ENCODE data around the gene SPATA46. TPM values are rescaled to one million over a fixed set of nuclear protein-coding genes. Genes with fewer than 3 reads are reported as not detected.

Gene SPATA46
- total and polyA plus RNA-seq, 2 donors from 2014 or later, result not detected

- Histone ChIP-seq H3K36me3 (ENCODE audit: control insufficient read depth in 2 of 3, insufficient read depth in 3 of 3, low read length in 3 of 3) (no peaks in the 10 kb centered on the region), H3K4me1 (ENCODE audit: control insufficient read depth in 2 of 3, insufficient read depth in 2 of 3, low read depth in 1 of 3, low read length in 3 of 3) (no peaks in the 10 kb centered on the region), H3K27me3 (ENCODE audit: control insufficient read depth, insufficient read depth, low read length) (no peaks in the 10 kb centered on the region), H3K4me3 (ENCODE audit: low read length in 3 of 3) (no peak overlapping the region), H3K27ac (ENCODE audit: low read depth in 2 of 2, low read length in 2 of 2) (no peak overlapping the region), H3K9me3 (ENCODE audit: control insufficient read depth in 2 of 3, insufficient read depth in 1 of 3, low read length in 3 of 3) (no peaks in the 10 kb centered on the region), H3K9ac (ENCODE audit: low read length in 3 of 3) (no peak overlapping the region)
- intact Hi-C loops (cut with DNase I), result no loop called here
- TF ChIP-seq, protein P1, sequence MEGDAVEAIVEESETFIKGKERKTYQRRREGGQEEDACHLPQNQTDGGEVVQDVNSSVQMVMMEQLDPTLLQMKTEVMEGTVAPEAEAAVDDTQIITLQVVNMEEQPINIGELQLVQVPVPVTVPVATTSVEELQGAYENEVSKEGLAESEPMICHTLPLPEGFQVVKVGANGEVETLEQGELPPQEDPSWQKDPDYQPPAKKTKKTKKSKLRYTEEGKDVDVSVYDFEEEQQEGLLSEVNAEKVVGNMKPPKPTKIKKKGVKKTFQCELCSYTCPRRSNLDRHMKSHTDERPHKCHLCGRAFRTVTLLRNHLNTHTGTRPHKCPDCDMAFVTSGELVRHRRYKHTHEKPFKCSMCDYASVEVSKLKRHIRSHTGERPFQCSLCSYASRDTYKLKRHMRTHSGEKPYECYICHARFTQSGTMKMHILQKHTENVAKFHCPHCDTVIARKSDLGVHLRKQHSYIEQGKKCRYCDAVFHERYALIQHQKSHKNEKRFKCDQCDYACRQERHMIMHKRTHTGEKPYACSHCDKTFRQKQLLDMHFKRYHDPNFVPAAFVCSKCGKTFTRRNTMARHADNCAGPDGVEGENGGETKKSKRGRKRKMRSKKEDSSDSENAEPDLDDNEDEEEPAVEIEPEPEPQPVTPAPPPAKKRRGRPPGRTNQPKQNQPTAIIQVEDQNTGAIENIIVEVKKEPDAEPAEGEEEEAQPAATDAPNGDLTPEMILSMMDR (IDR thresholded peaks at IDR 0.05; ENCODE audit: borderline replicate concordance, extremely low read depth, insufficient read depth), result no peak
- FAIRE-seq (no peak), DNase-seq (no peak)
Observed at GRCh38 chr1:162397039-162397448, 20.4 kb upstream of the SPATA46 start.

DNA sequence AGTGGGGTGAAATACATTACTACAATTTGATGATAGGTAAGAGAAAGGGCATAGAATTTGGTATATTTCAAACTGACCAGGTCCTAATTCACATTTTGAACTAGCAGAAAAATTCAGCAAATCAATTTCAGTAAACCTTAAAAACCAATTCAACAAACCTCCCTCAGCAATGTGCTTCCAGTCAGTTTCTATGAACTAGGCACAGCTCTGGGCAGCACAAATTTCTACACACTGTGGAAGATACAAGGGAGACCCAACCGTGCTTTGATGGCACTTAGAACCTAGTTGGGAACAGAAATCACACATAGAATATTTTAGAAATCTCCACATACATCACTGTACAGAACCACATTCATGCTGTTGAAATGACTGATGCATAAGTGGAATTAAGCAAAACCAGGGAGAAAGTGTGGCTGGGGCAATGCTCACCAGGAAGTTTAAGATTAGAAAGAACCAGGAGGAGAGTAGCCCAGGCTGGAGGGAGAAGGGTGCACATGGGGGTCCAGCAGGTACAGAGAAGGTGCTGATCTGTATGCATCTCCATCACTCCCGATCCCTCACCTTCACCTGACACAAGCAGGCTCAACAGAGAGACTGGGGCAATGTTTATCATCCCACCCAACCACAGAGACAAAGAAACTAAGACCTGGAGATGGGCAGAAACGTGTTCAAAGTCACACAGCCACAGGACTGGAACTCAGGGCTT lies 19.7 kb upstream of the SPATA46 start:
- TF ChIP-seq, protein P1 (IDR thresholded peaks at IDR 0.05; ENCODE audit: borderline replicate concordance, extremely low read depth, insufficient read depth), result no peak
- no peak for FAIRE-seq

DNA sequence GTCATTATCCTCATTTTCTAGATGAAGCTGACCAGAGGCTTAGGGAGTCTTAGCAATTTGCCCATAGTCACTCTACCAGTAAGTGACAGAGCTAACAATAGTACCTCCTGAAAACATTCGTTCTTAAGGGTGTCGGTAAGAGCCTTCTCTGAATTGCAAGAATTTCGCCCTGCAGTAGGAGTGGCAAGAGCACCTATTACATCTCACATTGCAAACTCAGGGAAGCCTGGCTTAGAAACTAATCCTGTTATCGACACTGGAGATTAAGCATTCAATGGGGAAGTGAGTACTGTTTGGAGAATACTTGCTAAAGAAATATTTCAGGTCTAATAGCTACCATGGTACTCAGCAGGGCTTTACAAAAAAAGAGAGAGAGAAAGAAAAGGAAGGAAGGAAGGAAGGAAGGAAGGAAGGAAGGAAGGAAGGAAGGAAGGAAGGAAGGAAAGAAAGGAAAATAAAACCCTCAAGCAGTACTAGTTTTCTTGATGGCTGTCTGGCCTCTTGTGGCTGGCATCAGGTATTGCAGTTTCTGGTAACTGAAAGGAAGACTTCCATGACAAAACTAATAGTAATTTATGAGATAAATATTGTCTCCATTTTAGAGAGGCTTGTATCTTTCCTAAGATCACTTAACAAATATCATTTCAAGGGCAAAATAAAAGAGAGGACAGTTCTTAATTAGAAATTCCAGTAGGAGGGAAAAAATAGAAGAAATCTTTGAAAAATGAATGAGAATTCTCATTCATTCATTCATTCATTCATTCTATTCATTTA lies 15.3 kb upstream of the SPATA46 start:
- no peak overlapping the region for H3K9ac ChIP-seq (ENCODE audit: low read length in 3 of 3)
- peak overlapping the region in 1 of 3 donors; percentile 15 for H3K4me3 ChIP-seq (ENCODE audit: low read length in 3 of 3)
- peak; percentile 58 for FAIRE-seq
- DNase-seq, result peak in 2 of 5 donors; percentile 45 to 65
- TF ChIP-seq, protein P1 (IDR thresholded peaks at IDR 0.05; ENCODE audit: borderline replicate concordance, extremely low read depth, insufficient read depth), result peak; percentile 75
- no peak overlapping the region for H3K27ac ChIP-seq (ENCODE audit: low read depth in 2 of 2, low read length in 2 of 2)
- no peaks in the 10 kb centered on the region for H3K9me3 ChIP-seq (ENCODE audit: control insufficient read depth in 2 of 3, insufficient read depth in 1 of 3, low read length in 3 of 3)
- intact Hi-C loops (cut with DNase I), result no loop called here
- no peaks in the 10 kb centered on the region for H3K36me3 ChIP-seq (ENCODE audit: control insufficient read depth in 2 of 3, insufficient read depth in 3 of 3, low read length in 3 of 3)
- peaks cover 0 to 6% (median 0%) of the 10 kb centered on the region in 3 donors for H3K4me1 ChIP-seq (ENCODE audit: control insufficient read depth in 2 of 3, insufficient read depth in 2 of 3, low read depth in 1 of 3, low read length in 3 of 3)
- no peaks in the 10 kb centered on the region for H3K27me3 ChIP-seq (ENCODE audit: control insufficient read depth, insufficient read depth, low read length)

More for the DNA sequence above, 19.7 kb upstream of the SPATA46 start:
- no peaks in the 10 kb centered on the region for H3K36me3 ChIP-seq (ENCODE audit: control insufficient read depth in 2 of 3, insufficient read depth in 3 of 3, low read length in 3 of 3)
- intact Hi-C loops (cut with DNase I), result no loop called here
- H3K9ac ChIP-seq (ENCODE audit: low read length in 3 of 3), result no peak overlapping the region
- H3K27ac ChIP-seq (ENCODE audit: low read depth in 2 of 2, low read length in 2 of 2), result no peak overlapping the region
- H3K4me1 ChIP-seq (ENCODE audit: control insufficient read depth in 2 of 3, insufficient read depth in 2 of 3, low read depth in 1 of 3, low read length in 3 of 3), result peaks cover 0 to 3% (median 0%) of the 10 kb centered on the region in 3 donors
- H3K9me3 ChIP-seq (ENCODE audit: control insufficient read depth in 2 of 3, insufficient read depth in 1 of 3, low read length in 3 of 3), result no peaks in the 10 kb centered on the region
- no peak for DNase-seq
- no peaks in the 10 kb centered on the region for H3K27me3 ChIP-seq (ENCODE audit: control insufficient read depth, insufficient read depth, low read length)
- no peak overlapping the region for H3K4me3 ChIP-seq (ENCODE audit: low read length in 3 of 3)
